Smooth muscle cell (in vitro differentiated cells): ENCODE results near the gene SNX1. TPM values are rescaled to one million over a fixed set of nuclear protein-coding genes. Genes with fewer than 3 reads are reported as not detected.
A peak's percentile ranks its signal among the peaks of the same experiment; 100 is the strongest.

Experiments
- DNase-seq: peaks from one replicate; lab custom pipeline; 2025; ENCODE audit not compliant: unreplicated experiment; lab: John Stamatoyannopoulos, UW
- H2AFZ ChIP-seq: fragments of 200-600 bp; sonication (generic); 2 replicates; pipeline ENCODE4 v1.6.0; 2016; ENCODE audit warnings: antibody characterized with exemption, low read depth, mild to moderate bottlenecking
- H3F3A ChIP-seq: fragments of 200-600 bp; sonication (generic); 2 replicates; pipeline ENCODE4 v1.6.0; 2017; ENCODE audit warnings: antibody characterized with exemption, low read depth
- H3K27ac ChIP-seq: fragments of 200-600 bp; sonication (generic); 2 replicates; pipeline ENCODE4 v1.5.1; 2016; ENCODE audit warnings: low read depth, mild to moderate bottlenecking
- H3K27me3 ChIP-seq: fragments of 200-600 bp; sonication (generic); 2 replicates; pipeline ENCODE4 v1.6.1; 2016; ENCODE audit warnings: low read depth, mild to moderate bottlenecking
- H3K36me3 ChIP-seq: fragments of 200-600 bp; sonication (generic); 2 replicates; pipeline ENCODE4 v1.5.1; 2016; ENCODE audit warnings: low read depth
- H3K4me1 ChIP-seq: fragments of 200-600 bp; sonication (generic); 2 replicates; pipeline ENCODE4 v1.5.1; 2016; ENCODE audit warnings: low read depth
- H3K4me2 ChIP-seq: fragments of 200-600 bp; sonication (generic); 2 replicates; pipeline ENCODE4 v1.6.0; 2016; ENCODE audit warnings: mild to moderate bottlenecking
- H3K4me3 ChIP-seq: fragments of 200-600 bp; sonication (generic); 2 replicates; pipeline ENCODE4 v1.5.1; 2016; ENCODE audit warnings: mild to moderate bottlenecking
- H3K79me2 ChIP-seq: fragments of 200-600 bp; sonication (generic); 2 replicates; pipeline ENCODE4 v1.6.0; 2016; ENCODE audit warnings: low read depth, mild to moderate bottlenecking
- H3K9ac ChIP-seq: fragments of 200-600 bp; sonication (generic); 2 replicates; pipeline ENCODE4 v1.6.0; 2016; ENCODE audit warnings: low read depth
- H3K9me3 ChIP-seq: fragments of 200-600 bp; sonication (generic); replicated peaks from 2 replicates; pipeline ENCODE4 v1.5.1; 2016; ENCODE audit warnings: low read depth
- H4K20me1 ChIP-seq: fragments of 200-600 bp; sonication (generic); 2 replicates; pipeline ENCODE4 v1.6.0; 2016; ENCODE audit warnings: low read depth
- CTCF ChIP-seq: fragments of 200-600 bp; sonication (generic); IDR thresholded peaks from 2 replicates; pipeline ENCODE4 v1.5.1; 2017; ENCODE audit warnings: borderline replicate concordance, mild to moderate bottlenecking, antibody characterized with exemption; ENCODE audit not compliant: insufficient read depth, poor library complexity, severe bottlenecking
- WGBS: methylation state at CpG from one replicate; pipeline ENCODE4 v1.1.7; 2016; ENCODE audit warnings: low lambda C conversion rate; 5-methylcytosine and 5-hydroxymethylcytosine counted together
- polyA plus RNA-seq: library from polyadenylated mRNA; unstranded; fragments of >200 nt; fragmentation: Nextera tagmentation; extraction: Ambion mirVana; gene quantifications from 2 replicates; pipeline ENCODE4 v1.2.1, GENCODE V29; 2016
- total RNA-seq: library from RNA; depleted of rRNA; stranded (reverse); fragments of >200 nt; gene quantifications from 2 replicates; pipeline ENCODE4 v1.2.3, GENCODE V29; 2014

Gene SNX1
- total and polyA plus RNA-seq, 2 experiments from 2014 or later = 33.8 to 41.2 TPM

- Histone ChIP-seq H3K27me3 (peaks cover 8% of the 10 kb centered on the region), H3K36me3 (no peaks in the 10 kb centered on the region), H4K20me1 (peaks cover 88% of the 10 kb centered on the region), H3K4me3 (no peak overlapping the region), H2AFZ (no peak overlapping the region), H3K79me2 (peaks cover 40% of the 10 kb centered on the region), H3K4me1 (peaks cover 9% of the 10 kb centered on the region), H3K9ac (no peak overlapping the region), H3F3A (peaks cover 76% of the 10 kb centered on the region), H3K4me2 (no peak overlapping the region), H3K27ac (no peak overlapping the region), H3K9me3 (no peaks in the 10 kb centered on the region)
- no peak for TF ChIP-seq CTCF
- DNase-seq = no peak
- WGBS = 100% methylated on average over 1 of the region's 1 CpG
Measured at GRCh38 chr15:64157599-64158125, 61.9 kb downstream of the SNX1 start.

GRCh38 chr15:64158363-64159134, 62.8 kb downstream of the SNX1 start:
- Histone ChIP-seq H3K4me3 (no peak overlapping the region), H3K27me3 (no peaks in the 10 kb centered on the region), H3K36me3 (no peaks in the 10 kb centered on the region), H4K20me1 (peaks cover 80% of the 10 kb centered on the region), H3K79me2 (peaks cover 40% of the 10 kb centered on the region), H3K4me2 (no peak overlapping the region), H3K9me3 (no peaks in the 10 kb centered on the region), H2AFZ (no peak overlapping the region), H3K4me1 (peaks cover 9% of the 10 kb centered on the region), H3F3A (peaks cover 71% of the 10 kb centered on the region), H3K9ac (no peak overlapping the region), H3K27ac (no peak overlapping the region)
- 94% methylated on average over 11 of the region's 11 CpGs for WGBS
- no peak for DNase-seq
- no peak for TF ChIP-seq CTCF

GRCh38 chr15:64161688-64162477, 66.1 kb downstream of the SNX1 start:
- Histone ChIP-seq H4K20me1 (peaks cover 51% of the 10 kb centered on the region), H3K9me3 (no peaks in the 10 kb centered on the region), H3K27me3 (no peaks in the 10 kb centered on the region), H3K79me2 (peaks cover 40% of the 10 kb centered on the region), H3K4me2 (peak overlapping the region; percentile 88), H3F3A (peaks cover 46% of the 10 kb centered on the region), H3K4me3 (peak overlapping the region; percentile 85), H3K4me1 (peaks cover 9% of the 10 kb centered on the region), H2AFZ (no peak overlapping the region), H3K36me3 (no peaks in the 10 kb centered on the region), H3K27ac (peak overlapping the region; percentile 70), H3K9ac (peak overlapping the region; percentile 86)
- no peak for DNase-seq
- TF ChIP-seq CTCF = no peak
- WGBS = 67% methylated on average over 12 of the region's 12 CpGs
